ENCODE data around the gene CDC37. TPM values are rescaled to one million over a fixed set of nuclear protein-coding genes. Genes with fewer than 3 reads are reported as not detected.
"Not testable (repeated sequence)": the region's sequence is repeated elsewhere in the genome, so short reads cannot be mapped to it uniquely, and the experiment has no call there.

CDC37 gene
- total and polyA plus RNA-seq, 7 experiments from 2014 or later, result 62.8 to 229 (median 177) TPM

DNA sequence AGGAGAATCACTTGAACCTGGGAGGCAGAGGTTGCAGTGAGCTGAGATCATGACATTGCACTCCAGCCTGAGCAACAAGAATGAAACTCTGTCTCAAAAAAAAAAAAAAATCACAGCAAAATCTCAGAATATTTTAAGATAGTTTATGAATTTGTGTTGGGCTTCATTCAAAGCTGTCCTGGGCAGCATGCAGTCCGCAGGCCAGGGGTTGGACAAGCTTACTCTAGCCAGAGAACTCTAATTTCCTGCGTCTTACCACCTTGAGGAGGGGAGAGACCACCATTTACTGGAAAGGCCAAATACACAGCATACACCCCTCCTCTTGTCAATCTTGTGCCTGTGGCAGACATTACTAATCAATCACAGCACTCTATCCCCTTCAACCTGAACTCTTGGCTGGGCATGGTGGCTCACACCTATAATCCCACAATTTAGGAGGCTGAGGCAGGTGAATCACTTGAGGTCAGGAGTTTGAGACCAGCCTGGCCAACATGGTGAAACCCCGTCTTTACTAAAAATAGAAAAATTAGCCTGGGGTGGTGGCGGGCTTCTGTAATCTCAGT is 36.3 kb downstream of the CDC37 start:
- ChIA-PET POLR2A (interaction anchor here (0.7 to 0.9 kb wide), 2 partner anchors 14 to 24 kb away, joined by 3 to 4 read pairs; no protein-coding TSS in a partner anchor), CTCF (interaction anchor here (0.7 kb wide), 1 partner anchor 70 kb away, joined by 3 read pairs; no protein-coding TSS in a partner anchor)
- H3K9me3 ChIP-seq (ENCODE audit: control insufficient read depth in 2 of 3, low read length in 3 of 3); H3K4me1 ChIP-seq (ENCODE audit: control insufficient read depth in 2 of 2, insufficient read depth in 2 of 2, low read length in 2 of 2); intact Hi-C loops (cut with micrococcal nuclease); H3K27ac Mint-ChIP-seq; H3K27me3 ChIP-seq (ENCODE audit: control insufficient read depth in 2 of 2, insufficient read depth in 2 of 2, low read length in 2 of 2); H3K27me3 Mint-ChIP-seq; ATAC-seq; H3K4me3 Mint-ChIP-seq; H3K4me3 ChIP-seq (ENCODE audit: low read length); DNase-seq; H3K9me3 Mint-ChIP-seq; H3K4me1 Mint-ChIP-seq; H3K27ac ChIP-seq (ENCODE audit: low read depth, low read length): not testable (repeated sequence)
- peaks cover 0 to 19% (median 9%) of the 10 kb centered on the region in 5 donors for H3K36me3 Mint-ChIP-seq
- peaks cover 4 to 70% (median 10%) of the 10 kb centered on the region in 3 experiments for H3K36me3 ChIP-seq (ENCODE audit: control insufficient read depth in 2 of 3, insufficient read depth in 3 of 3, low read length in 3 of 3)

GRCh38 chr19:10365518-10365917 is 37.8 kb downstream of the CDC37 start:
- H3K27me3 ChIP-seq (ENCODE audit: control insufficient read depth in 2 of 2, insufficient read depth in 2 of 2, low read length in 2 of 2), result no peaks in the 10 kb centered on the region
- peaks cover 0 to 24% (median 9%) of the 10 kb centered on the region in 5 donors for H3K36me3 Mint-ChIP-seq
- H3K27ac ChIP-seq (ENCODE audit: low read depth, low read length), result no peak overlapping the region
- H3K27ac Mint-ChIP-seq, result no peak overlapping the region
- no peak overlapping the region for H3K4me3 Mint-ChIP-seq
- ChIA-PET CTCF (no interaction called here), POLR2A (no interaction called here)
- no peaks in the 10 kb centered on the region for H3K9me3 ChIP-seq (ENCODE audit: control insufficient read depth in 2 of 3, low read length in 3 of 3)
- no peaks in the 10 kb centered on the region for H3K27me3 Mint-ChIP-seq
- no peaks in the 10 kb centered on the region for H3K9me3 Mint-ChIP-seq
- H3K4me1 Mint-ChIP-seq, result peaks cover 0 to 8% (median 0%) of the 10 kb centered on the region in 7 donors
- H3K4me1 ChIP-seq (ENCODE audit: control insufficient read depth in 2 of 2, insufficient read depth in 2 of 2, low read length in 2 of 2), result no peaks in the 10 kb centered on the region
- intact Hi-C loops (cut with micrococcal nuclease), result no loop called here
- peaks cover 4 to 81% (median 13%) of the 10 kb centered on the region in 3 experiments for H3K36me3 ChIP-seq (ENCODE audit: control insufficient read depth in 2 of 3, insufficient read depth in 3 of 3, low read length in 3 of 3)
- H3K4me3 ChIP-seq (ENCODE audit: low read length), result no peak overlapping the region
- DNase-seq, result no peak
- ATAC-seq, result no peak

- no peak overlapping the region for H3K27ac ChIP-seq (ENCODE audit: low read depth, low read length)
- DNase-seq, result no peak
- peaks cover 0 to 8% (median 0%) of the 10 kb centered on the region in 7 donors for H3K4me1 Mint-ChIP-seq
- ChIA-PET CTCF (no interaction called here), POLR2A (no interaction called here)
- H3K36me3 Mint-ChIP-seq, result peaks cover 0 to 23% (median 8%) of the 10 kb centered on the region in 5 donors
- H3K27ac Mint-ChIP-seq, result no peak overlapping the region
- H3K27me3 ChIP-seq (ENCODE audit: control insufficient read depth in 2 of 2, insufficient read depth in 2 of 2, low read length in 2 of 2), result no peaks in the 10 kb centered on the region
- H3K4me1 ChIP-seq (ENCODE audit: control insufficient read depth in 2 of 2, insufficient read depth in 2 of 2, low read length in 2 of 2), result no peaks in the 10 kb centered on the region
- peaks cover 4 to 87% (median 13%) of the 10 kb centered on the region in 3 experiments for H3K36me3 ChIP-seq (ENCODE audit: control insufficient read depth in 2 of 3, insufficient read depth in 3 of 3, low read length in 3 of 3)
- no peak overlapping the region for H3K4me3 ChIP-seq (ENCODE audit: low read length)
- H3K9me3 Mint-ChIP-seq, result no peaks in the 10 kb centered on the region
- H3K4me3 Mint-ChIP-seq, result no peak overlapping the region
- H3K9me3 ChIP-seq (ENCODE audit: control insufficient read depth in 2 of 3, low read length in 3 of 3), result no peaks in the 10 kb centered on the region
- H3K27me3 Mint-ChIP-seq, result no peaks in the 10 kb centered on the region
- intact Hi-C loops (cut with micrococcal nuclease), result no loop called here
- ATAC-seq, result no peak
Measured at GRCh38 chr19:10364644-10365043, 38.7 kb downstream of the CDC37 start.

DNA sequence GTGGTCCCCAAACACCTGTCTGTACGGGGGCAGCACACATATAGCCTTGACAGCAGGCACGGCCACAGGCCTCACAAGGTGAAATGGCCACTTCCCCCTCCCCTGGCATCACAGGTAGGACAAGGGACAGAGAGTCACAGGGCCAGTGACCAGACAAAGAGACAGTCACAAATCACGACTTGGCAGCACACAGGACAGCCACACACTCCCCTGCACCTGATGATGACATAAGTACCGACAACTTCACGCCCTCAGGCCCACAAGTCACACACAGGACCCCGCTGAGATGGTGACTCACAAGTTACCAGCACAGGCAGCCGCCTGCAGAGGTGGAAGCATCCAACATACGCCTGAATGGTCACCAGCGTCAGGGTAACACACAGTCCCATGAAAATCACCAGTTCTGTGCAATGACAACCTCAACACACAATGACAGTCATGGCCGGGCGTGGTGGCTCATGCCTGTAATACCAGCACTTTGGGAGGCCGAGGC is 39.5 kb downstream of the CDC37 start:
- peaks cover 0 to 88% (median 13%) of the 10 kb centered on the region in 3 experiments for H3K36me3 ChIP-seq (ENCODE audit: control insufficient read depth in 2 of 3, insufficient read depth in 3 of 3, low read length in 3 of 3)
- no peak overlapping the region for H3K27ac ChIP-seq (ENCODE audit: low read depth, low read length)
- no peaks in the 10 kb centered on the region for H3K9me3 ChIP-seq (ENCODE audit: control insufficient read depth in 2 of 3, low read length in 3 of 3)
- Mint-ChIP-seq H3K9me3 (no peaks in the 10 kb centered on the region), H3K36me3 (peaks cover 0 to 24% (median 8%) of the 10 kb centered on the region in 5 donors), H3K27me3 (no peaks in the 10 kb centered on the region), H3K27ac (no peak overlapping the region), H3K4me3 (no peak overlapping the region), H3K4me1 (peaks cover 0 to 3% (median 0%) of the 10 kb centered on the region in 7 donors)
- ChIA-PET POLR2A (no interaction called here), CTCF (no interaction called here)
- ATAC-seq, result no peak
- H3K4me3 ChIP-seq (ENCODE audit: low read length), result no peak overlapping the region
- intact Hi-C loops (cut with micrococcal nuclease), result no loop called here
- no peak for DNase-seq
- no peaks in the 10 kb centered on the region for H3K27me3 ChIP-seq (ENCODE audit: control insufficient read depth in 2 of 2, insufficient read depth in 2 of 2, low read length in 2 of 2)
- H3K4me1 ChIP-seq (ENCODE audit: control insufficient read depth in 2 of 2, insufficient read depth in 2 of 2, low read length in 2 of 2), result no peaks in the 10 kb centered on the region

DNA sequence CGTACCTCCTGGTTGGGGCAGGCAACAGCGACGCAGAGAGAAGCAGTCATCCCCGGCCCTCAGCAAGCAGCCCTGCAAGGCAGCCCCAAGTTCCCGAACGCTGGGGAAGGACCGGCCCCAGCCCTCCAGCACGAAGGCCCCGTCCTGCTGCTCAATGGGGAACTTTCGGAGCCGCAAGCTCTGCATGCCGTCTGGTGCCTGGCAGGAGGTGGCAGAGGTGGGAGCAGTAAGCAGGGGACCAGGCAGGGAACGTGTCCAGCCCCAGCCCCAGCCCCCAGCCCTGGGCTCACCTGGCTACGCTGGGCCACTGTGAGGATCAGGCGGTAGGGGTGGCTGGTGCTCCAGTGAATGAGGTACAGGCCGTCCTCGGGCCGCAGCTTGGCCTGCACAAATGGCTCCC is 41.1 kb downstream of the CDC37 start:
- H3K36me3 ChIP-seq (ENCODE audit: control insufficient read depth in 2 of 3, insufficient read depth in 3 of 3, low read length in 3 of 3), result peaks cover 0 to 92% (median 8%) of the 10 kb centered on the region in 3 experiments
- intact Hi-C loops (cut with micrococcal nuclease), result no loop called here
- peaks cover 0 to 24% (median 8%) of the 10 kb centered on the region in 5 donors for H3K36me3 Mint-ChIP-seq
- no peak for ATAC-seq
- no peak overlapping the region for H3K27ac ChIP-seq (ENCODE audit: low read depth, low read length)
- ChIA-PET CTCF (no interaction called here), POLR2A (interaction anchor here (0.7 kb wide), 1 partner anchor 17 kb away, joined by 3 read pairs; no protein-coding TSS in a partner anchor)
- DNase-seq, result no peak
- no peaks in the 10 kb centered on the region for H3K4me1 ChIP-seq (ENCODE audit: control insufficient read depth in 2 of 2, insufficient read depth in 2 of 2, low read length in 2 of 2)
- no peaks in the 10 kb centered on the region for H3K27me3 ChIP-seq (ENCODE audit: control insufficient read depth in 2 of 2, insufficient read depth in 2 of 2, low read length in 2 of 2)
- no peak overlapping the region for H3K4me3 Mint-ChIP-seq
- no peak overlapping the region for H3K27ac Mint-ChIP-seq
- no peaks in the 10 kb centered on the region for H3K9me3 ChIP-seq (ENCODE audit: control insufficient read depth in 2 of 3, low read length in 3 of 3)
- H3K9me3 Mint-ChIP-seq, result no peaks in the 10 kb centered on the region
- H3K27me3 Mint-ChIP-seq, result no peaks in the 10 kb centered on the region
- peaks cover 0 to 3% (median 0%) of the 10 kb centered on the region in 7 donors for H3K4me1 Mint-ChIP-seq
- H3K4me3 ChIP-seq (ENCODE audit: low read length), result no peak overlapping the region

DNA sequence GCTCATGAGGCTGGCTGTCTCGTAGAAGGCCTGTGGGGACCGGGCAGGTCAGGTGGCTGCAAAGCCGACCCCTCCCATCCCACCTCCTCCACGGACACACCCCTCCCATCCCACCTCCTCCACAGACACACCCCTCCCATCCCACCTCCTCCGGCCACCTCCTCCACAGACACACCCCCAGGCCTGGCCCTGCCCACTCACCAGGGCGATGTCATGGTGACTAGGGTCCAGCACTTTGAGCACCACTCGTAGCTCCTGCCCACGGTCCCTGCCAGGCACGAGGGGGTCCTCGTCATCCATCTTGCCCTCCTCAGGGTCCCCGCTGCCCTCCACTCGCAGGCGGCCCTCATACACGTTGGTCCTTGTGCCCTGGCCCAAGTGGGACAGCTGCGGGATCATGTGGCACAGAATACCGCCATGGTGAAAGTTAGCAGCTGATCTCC is 41.8 kb downstream of the CDC37 start:
- no peaks in the 10 kb centered on the region for H3K27me3 ChIP-seq (ENCODE audit: control insufficient read depth in 2 of 2, insufficient read depth in 2 of 2, low read length in 2 of 2)
- no peaks in the 10 kb centered on the region for H3K9me3 Mint-ChIP-seq
- intact Hi-C loops (cut with micrococcal nuclease), result no loop called here
- H3K4me1 ChIP-seq (ENCODE audit: control insufficient read depth in 2 of 2, insufficient read depth in 2 of 2, low read length in 2 of 2), result no peaks in the 10 kb centered on the region
- H3K36me3 ChIP-seq (ENCODE audit: control insufficient read depth in 2 of 3, insufficient read depth in 3 of 3, low read length in 3 of 3), result peaks cover 0 to 96% (median 8%) of the 10 kb centered on the region in 3 experiments
- ATAC-seq (no peak), DNase-seq (no peak)
- H3K27ac ChIP-seq (ENCODE audit: low read depth, low read length), result no peak overlapping the region
- H3K36me3 Mint-ChIP-seq, result peaks cover 0 to 21% (median 8%) of the 10 kb centered on the region in 5 donors
- no peaks in the 10 kb centered on the region for H3K9me3 ChIP-seq (ENCODE audit: control insufficient read depth in 2 of 3, low read length in 3 of 3)
- ChIA-PET POLR2A (interaction anchor here (0.7 kb wide), 1 partner anchor 17 kb away, joined by 3 read pairs; no protein-coding TSS in a partner anchor), CTCF (no interaction called here)
- peaks cover 0 to 3% (median 0%) of the 10 kb centered on the region in 7 donors for H3K4me1 Mint-ChIP-seq
- no peak overlapping the region for H3K4me3 ChIP-seq (ENCODE audit: low read length)
- no peaks in the 10 kb centered on the region for H3K27me3 Mint-ChIP-seq
- peak overlapping the region in 1 of 9 donors; percentile 60 for H3K27ac Mint-ChIP-seq
- H3K4me3 Mint-ChIP-seq, result no peak overlapping the region

GRCh38 chr19:10356431-10356830 is 46.9 kb downstream of the CDC37 start:
- Histone ChIP-seq H3K4me1 (ENCODE audit: control insufficient read depth in 2 of 2, insufficient read depth in 2 of 2, low read length in 2 of 2) (no peaks in the 10 kb centered on the region), H3K36me3 (ENCODE audit: control insufficient read depth in 2 of 3, insufficient read depth in 3 of 3, low read length in 3 of 3) (peaks cover 0 to 91% (median 16%) of the 10 kb centered on the region in 3 experiments), H3K4me3 (ENCODE audit: low read length) (no peak overlapping the region), H3K27ac (ENCODE audit: low read depth, low read length) (no peak overlapping the region), H3K27me3 (ENCODE audit: control insufficient read depth in 2 of 2, insufficient read depth in 2 of 2, low read length in 2 of 2) (no peaks in the 10 kb centered on the region), H3K9me3 (ENCODE audit: control insufficient read depth in 2 of 3, low read length in 3 of 3) (no peaks in the 10 kb centered on the region)
- ChIA-PET CTCF (interaction anchor here (0.6 kb wide), 1 partner anchor 106 kb away, joined by 3 read pairs; no protein-coding TSS in a partner anchor), POLR2A (no interaction called here)
- ATAC-seq, result no peak
- DNase-seq, result no peak
- H3K36me3 Mint-ChIP-seq, result peaks cover 0 to 25% (median 11%) of the 10 kb centered on the region in 5 donors
- peaks cover 0 to 6% (median 0%) of the 10 kb centered on the region in 7 donors for H3K4me1 Mint-ChIP-seq
- H3K4me3 Mint-ChIP-seq, result no peak overlapping the region
- H3K27me3 Mint-ChIP-seq, result no peaks in the 10 kb centered on the region
- peak overlapping the region in 1 of 9 donors; percentile 46 for H3K27ac Mint-ChIP-seq
- H3K9me3 Mint-ChIP-seq, result no peaks in the 10 kb centered on the region
- intact Hi-C loops (cut with micrococcal nuclease), result no loop called here

Measured in naive thymus-derived CD4-positive, alpha-beta T cell (primary cell).